Neural progenitor cell (in vitro differentiated cells): ENCODE measurements around the gene TRAF6.

Experiments
- CTCF ChIP-seq: fragments of 200-600 bp; sonication (generic); IDR thresholded peaks from 2 replicates; pipeline ENCODE4 v1.5.1; 2017; ENCODE audit warnings: antibody characterized with exemption, mild to moderate bottlenecking
- EZH2 ChIP-seq: fragments of 200-600 bp; sonication (generic); IDR thresholded peaks from 2 replicates; pipeline ENCODE4 v1.6.1; 2017; ENCODE audit warnings: antibody characterized with exemption, mild to moderate bottlenecking, moderate library complexity

- no peak for TF ChIP-seq CTCF
- TF ChIP-seq EZH2, result no peak
These were observed 496 bp upstream of the TRAF6 start for GRCh38 chr11:36510594-36510942.
